HepG2 (cell line): ENCODE data around the gene OR2K2. TPM values are rescaled to one million over a fixed set of nuclear protein-coding genes. Genes with fewer than 3 reads are reported as not detected.
A peak's percentile ranks its signal among the peaks of the same experiment; 100 is the strongest.

Experiments used
- FOXJ3 ChIP-seq: sonication (generic); formaldehyde crosslinking; IDR thresholded peaks from 2 replicates; pipeline ENCODE4 v1.4.0; 2020; ENCODE audit warnings: missing genetic modification reagents, mild to moderate bottlenecking, borderline replicate concordance
- FOXP1 ChIP-seq, 2 experiments: fragments of 450-650 bp in 1 of 2; IDR thresholded peaks; 2 replicates each; pipeline ENCODE4 v1.6.1; 2017 to 2018; ENCODE audit warnings: antibody characterized with exemption in 1 of 2
- GLMP ChIP-seq: sonication (generic); formaldehyde crosslinking; IDR thresholded peaks from 2 replicates; pipeline ENCODE4 v1.9.0; 2021; ENCODE audit warnings: missing genetic modification reagents, mild to moderate bottlenecking, borderline replicate concordance
- GZF1 ChIP-seq: sonication (generic); formaldehyde crosslinking; IDR thresholded peaks from 2 replicates; pipeline ENCODE4 v1.5.1; 2020; ENCODE audit warnings: mild to moderate bottlenecking, missing genetic modification reagents
- HMG20B ChIP-seq: conservative IDR thresholded peaks from 2 replicates; pipeline ENCODE4 v1.6.1; 2016; ENCODE audit warnings: missing genetic modification reagents, missing compliant biosample characterization
- KDM6A ChIP-seq: IDR thresholded peaks from 2 replicates; pipeline ENCODE4 v1.6.1; 2016; ENCODE audit warnings: low read depth
- MXD4 ChIP-seq: IDR thresholded peaks from 2 replicates; pipeline ENCODE4 v1.6.1; 2016; ENCODE audit warnings: mild to moderate bottlenecking, missing biosample characterization, missing genetic modification reagents
- NCOA1 ChIP-seq: sonication (generic); formaldehyde crosslinking; IDR thresholded peaks from 2 replicates; pipeline ENCODE4 v1.9.0; 2021; ENCODE audit warnings: missing genetic modification reagents
- NR2F2 ChIP-seq: IDR thresholded peaks from 2 replicates; pipeline ENCODE4 v1.6.1; 2012; ENCODE audit warnings: low read depth, inconsistent platforms, borderline replicate concordance
- PPARG ChIP-seq: conservative IDR thresholded peaks from 2 replicates; pipeline ENCODE4 v1.6.1; 2016; ENCODE audit warnings: missing biosample characterization, missing genetic modification reagents
- SAP130 ChIP-seq: IDR thresholded peaks from 2 replicates; pipeline ENCODE4 v1.6.1; 2016; ENCODE audit warnings: low read depth
- SNAPC2 ChIP-seq: sonication (generic); formaldehyde crosslinking; IDR thresholded peaks from 2 replicates; pipeline ENCODE4 v1.8.1; 2022; ENCODE audit warnings: mild to moderate bottlenecking, missing genetic modification reagents
- TBX2 ChIP-seq: sonication (generic); formaldehyde crosslinking; IDR thresholded peaks from 2 replicates; pipeline ENCODE4 v1.5.0; 2020; ENCODE audit warnings: missing genetic modification reagents, mild to moderate bottlenecking, borderline replicate concordance
- U2AF2 ChIP-seq: fragments of 200-400 bp; formaldehyde crosslinking; IDR thresholded peaks from 2 replicates; pipeline ENCODE4 v1.6.1; 2017; ENCODE audit warnings: low read depth, mild to moderate bottlenecking, low read length
- ZBTB20 ChIP-seq: sonication (generic); formaldehyde crosslinking; IDR thresholded peaks from 2 replicates; pipeline ENCODE4 v1.8.1; 2023; ENCODE audit warnings: missing genetic modification reagents, low read depth, mild to moderate bottlenecking, borderline replicate concordance
- ZBTB46 ChIP-seq: sonication (generic); formaldehyde crosslinking; IDR thresholded peaks from 2 replicates; pipeline ENCODE4 v1.4.0; 2020; ENCODE audit warnings: mild to moderate bottlenecking, missing genetic modification reagents, borderline replicate concordance
- ZNF512B ChIP-seq: sonication (generic); formaldehyde crosslinking; IDR thresholded peaks from 2 replicates; pipeline ENCODE4 v1.5.1; 2020; ENCODE audit warnings: missing genetic modification reagents, mild to moderate bottlenecking, borderline replicate concordance
- ZNF558 ChIP-seq: sonication (generic); formaldehyde crosslinking; IDR thresholded peaks from 2 replicates; pipeline ENCODE4 v1.9.0; 2022; ENCODE audit warnings: mild to moderate bottlenecking, missing genetic modification reagents, borderline replicate concordance
- ZNF652 ChIP-seq: IDR thresholded peaks from 2 replicates; pipeline ENCODE4 v1.6.1; 2016; ENCODE audit warnings: low read depth, borderline replicate concordance
- ZNF660 ChIP-seq: sonication (generic); formaldehyde crosslinking; IDR thresholded peaks from 2 replicates; pipeline ENCODE4 v1.5.1; 2020; ENCODE audit warnings: mild to moderate bottlenecking, low read depth, missing genetic modification reagents, borderline replicate concordance
- ZNF773 ChIP-seq: sonication (generic); formaldehyde crosslinking; IDR thresholded peaks from 2 replicates; pipeline ENCODE4 v1.4.0; 2020; ENCODE audit warnings: missing genetic modification reagents, borderline replicate concordance
- polyA plus RNA-seq, 8 experiments: library from polyadenylated mRNA; depleted of rRNA in 3 of 8; stranded (reverse) in 7 of 8; unstranded in 1 of 8; fragments of >200 nt; fragmentation: Illumina TruSeq in 4 of 8; extraction: Trizol in 4 of 8; gene quantifications; 2 replicates each; pipeline versions ENCODE4 v1.2.1 to v1.2.3, GENCODE V29; 2011 to 2016; ENCODE audit warnings: low read depth in 4 of 8, missing spikeins in 1 of 8, mixed read lengths in 1 of 8; ENCODE audit not compliant: insufficient read depth in 1 of 8
- total RNA-seq, 5 experiments: library from RNA; depleted of rRNA; stranded (reverse); fragments of >200 nt; fragmentation: Illumina TruSeq; extraction: Trizol; gene quantifications; 2 replicates each; pipeline ENCODE4 v1.2.3, GENCODE V29; 2016; ENCODE audit warnings: low read depth in 1 of 5
- TF ChIP-seq, protein P1 (sequence below): IDR thresholded peaks from 2 replicates; pipeline ENCODE4 v1.6.1; 2016; ENCODE audit warnings: mild to moderate bottlenecking

OR2K2 gene
- total and polyA plus RNA-seq, 2 of the 13 experiments (the other 11 are each of a cell fraction or from before 2014, with no cell fraction given) = not detected

DNA sequence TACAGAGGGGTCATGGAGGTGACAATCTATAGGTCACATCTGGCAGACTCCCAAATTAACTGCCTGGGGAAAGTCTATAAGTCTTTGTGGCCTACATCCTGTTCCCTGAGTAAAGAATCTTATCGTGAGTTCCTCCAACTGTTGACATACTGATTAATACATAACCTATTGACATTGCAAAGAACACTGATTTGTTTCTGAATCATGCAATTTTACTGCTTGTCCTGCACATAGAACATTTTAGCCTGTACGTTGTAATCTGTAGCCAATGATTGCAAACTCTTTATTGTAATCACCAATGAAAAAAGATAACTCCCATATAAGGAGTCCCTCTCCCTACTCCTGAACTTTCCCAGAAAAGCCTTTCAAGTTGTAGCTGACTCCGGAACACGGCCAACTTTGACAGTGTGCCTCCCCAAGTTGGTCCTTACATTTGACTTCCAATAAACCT, 18.8 kb upstream of the OR2K2 start (continued):
- TF ChIP-seq ZBTB46 (CRISPR knock-in tag) (no peak), ZNF652 (CRISPR knock-in tag) (peak; percentile 20; the same call in 1 of the 2 replicates), HMG20B (CRISPR knock-in tag) (peak; percentile 100), ZBTB20 (CRISPR knock-in tag) (peak; percentile 100), GZF1 (CRISPR knock-in tag) (no peak), SNAPC2 (CRISPR knock-in tag) (no peak), SAP130 (CRISPR knock-in tag) (peak; percentile 78), NCOA1 (no peak), GLMP (CRISPR knock-in tag) (no peak), PPARG (CRISPR knock-in tag) (peak; percentile 90), ZNF512B (CRISPR knock-in tag) (peak; percentile 82; the same call in 1 of the 2 replicates), ZNF773 (CRISPR knock-in tag) (no peak), ZNF660 (CRISPR knock-in tag) (no peak), ZNF558 (no peak), TBX2 (CRISPR knock-in tag) (peak; percentile 73), FOXJ3 (CRISPR knock-in tag) (peak; percentile 84), KDM6A (CRISPR knock-in tag) (0 out of 2 replicates have a peak, but pooled peaks have one; percentile 50), NR2F2 (peak; percentile 98), FOXP1 (IDR thresholded peaks at IDR 0.05) (no peak), FOXP1 (CRISPR knock-in tag; IDR thresholded peaks at IDR 0.05) (peak; percentile 94), MXD4 (CRISPR knock-in tag) (peak; percentile 50; the same call in 1 of the 2 replicates), U2AF2 (no peak)
- TF ChIP-seq, protein P1, sequence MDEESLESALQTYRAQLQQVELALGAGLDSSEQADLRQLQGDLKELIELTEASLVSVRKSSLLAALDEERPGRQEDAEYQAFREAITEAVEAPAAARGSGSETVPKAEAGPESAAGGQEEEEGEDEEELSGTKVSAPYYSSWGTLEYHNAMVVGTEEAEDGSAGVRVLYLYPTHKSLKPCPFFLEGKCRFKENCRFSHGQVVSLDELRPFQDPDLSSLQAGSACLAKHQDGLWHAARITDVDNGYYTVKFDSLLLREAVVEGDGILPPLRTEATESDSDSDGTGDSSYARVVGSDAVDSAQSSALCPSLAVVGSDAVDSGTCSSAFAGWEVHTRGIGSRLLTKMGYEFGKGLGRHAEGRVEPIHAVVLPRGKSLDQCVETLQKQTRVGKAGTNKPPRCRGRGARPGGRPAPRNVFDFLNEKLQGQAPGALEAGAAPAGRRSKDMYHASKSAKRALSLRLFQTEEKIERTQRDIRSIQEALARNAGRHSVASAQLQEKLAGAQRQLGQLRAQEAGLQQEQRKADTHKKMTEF = peak; percentile 82
